HepG2 (cell line): ENCODE data around the gene FXR2. TPM values are rescaled to one million over a fixed set of nuclear protein-coding genes. Genes with fewer than 3 reads are reported as not detected.

Experiments used
- ESRRA ChIP-seq: sonication (generic); formaldehyde crosslinking; IDR thresholded peaks from 2 replicates; pipeline ENCODE4 v1.5.1; 2020; ENCODE audit warnings: mild to moderate bottlenecking, low read depth, missing genetic modification reagents
- GABPA ChIP-seq, 2 experiments: IDR thresholded peaks; 2 replicates each; pipeline ENCODE4 v1.6.1; 2011 to 2016; ENCODE audit warnings: low read depth in 2 of 2, low read length in 1 of 2, missing biosample characterization in 1 of 2, missing genetic modification characterization in 1 of 2
- GMEB1 ChIP-seq: sonication (generic); formaldehyde crosslinking; IDR thresholded peaks from 2 replicates; pipeline ENCODE4 v1.5.1; 2020; ENCODE audit warnings: missing genetic modification reagents, mild to moderate bottlenecking, borderline replicate concordance
- NFYC ChIP-seq: IDR thresholded peaks from 2 replicates; pipeline ENCODE4 v1.6.1; 2016; ENCODE audit warnings: missing genetic modification reagents, missing compliant biosample characterization
- SIX1 ChIP-seq: sonication (generic); formaldehyde crosslinking; IDR thresholded peaks from 2 replicates; pipeline ENCODE4 v1.4.0; 2020; ENCODE audit warnings: missing genetic modification reagents, borderline replicate concordance
- SP4 ChIP-seq: sonication (generic); formaldehyde crosslinking; IDR thresholded peaks from 2 replicates; pipeline ENCODE4 v1.8.1; 2023; ENCODE audit warnings: mild to moderate bottlenecking, missing genetic modification reagents
- STAG1 ChIP-seq: sonication (generic); formaldehyde crosslinking; IDR thresholded peaks from 2 replicates; pipeline ENCODE4 v1.4.0; 2020; ENCODE audit warnings: missing genetic modification reagents
- SUZ12 ChIP-seq: fragments of 150-350 bp; IDR thresholded peaks from 2 replicates; pipeline ENCODE4 v1.6.1; 2014; ENCODE audit warnings: low read depth, low read length
- TSC22D2 ChIP-seq: sonication (generic); formaldehyde crosslinking; IDR thresholded peaks from 2 replicates; pipeline ENCODE4 v1.5.1; 2020; ENCODE audit warnings: missing genetic modification reagents, mild to moderate bottlenecking, borderline replicate concordance
- ZBTB25 ChIP-seq: IDR thresholded peaks from 2 replicates; pipeline ENCODE4 v1.6.1; 2018; ENCODE audit warnings: missing genetic modification reagents
- ZBTB38 ChIP-seq: sonication (generic); formaldehyde crosslinking; IDR thresholded peaks from 2 replicates; pipeline ENCODE4 v1.5.1; 2020; ENCODE audit warnings: mild to moderate bottlenecking, missing genetic modification reagents
- ZHX1 ChIP-seq: sonication (generic); formaldehyde crosslinking; IDR thresholded peaks from 2 replicates; pipeline ENCODE4 v1.8.1; 2022; ENCODE audit warnings: low read depth, mild to moderate bottlenecking, missing genetic modification reagents
- ZNF549 ChIP-seq: sonication (generic); formaldehyde crosslinking; IDR thresholded peaks from 2 replicates; pipeline ENCODE4 v1.5.0; 2020; ENCODE audit warnings: missing genetic modification reagents
- ZNF619 ChIP-seq: sonication (generic); formaldehyde crosslinking; IDR thresholded peaks from 2 replicates; pipeline ENCODE4 v1.4.0; 2020; ENCODE audit warnings: mild to moderate bottlenecking, missing genetic modification reagents
- ZNF652 ChIP-seq: IDR thresholded peaks from 2 replicates; pipeline ENCODE4 v1.6.1; 2016; ENCODE audit warnings: low read depth, borderline replicate concordance
- ZNF687 ChIP-seq: sonication (generic); formaldehyde crosslinking; IDR thresholded peaks from 2 replicates; pipeline ENCODE4 v1.5.1; 2020; ENCODE audit warnings: mild to moderate bottlenecking, missing genetic modification reagents, moderate library complexity
- ZNF775 ChIP-seq: sonication (generic); formaldehyde crosslinking; IDR thresholded peaks from 2 replicates; pipeline ENCODE4 v1.4.0; 2020; ENCODE audit warnings: missing genetic modification reagents, mild to moderate bottlenecking, moderate library complexity, borderline replicate concordance
- ZNF780A ChIP-seq: sonication (generic); formaldehyde crosslinking; IDR thresholded peaks from 2 replicates; pipeline ENCODE4 v1.8.0; 2022; ENCODE audit warnings: mild to moderate bottlenecking, missing genetic modification reagents, moderate library complexity
- ZSCAN20 ChIP-seq: sonication (generic); formaldehyde crosslinking; IDR thresholded peaks from 2 replicates; pipeline ENCODE4 v1.4.0; 2020; ENCODE audit warnings: missing genetic modification reagents, mild to moderate bottlenecking, borderline replicate concordance
- polyA plus RNA-seq, 8 experiments: library from polyadenylated mRNA; depleted of rRNA in 3 of 8; stranded (reverse) in 7 of 8; unstranded in 1 of 8; fragments of >200 nt; fragmentation: Illumina TruSeq in 4 of 8; extraction: Trizol in 4 of 8; gene quantifications; 2 replicates each; pipeline versions ENCODE4 v1.2.1 to v1.2.3, GENCODE V29; 2011 to 2016; ENCODE audit warnings: low read depth in 4 of 8, missing spikeins in 1 of 8, mixed read lengths in 1 of 8; ENCODE audit not compliant: insufficient read depth in 1 of 8
- total RNA-seq, 5 experiments: library from RNA; depleted of rRNA; stranded (reverse); fragments of >200 nt; fragmentation: Illumina TruSeq; extraction: Trizol; gene quantifications; 2 replicates each; pipeline ENCODE4 v1.2.3, GENCODE V29; 2016; ENCODE audit warnings: low read depth in 1 of 5

Gene FXR2
- total and polyA plus RNA-seq, 2 of the 13 experiments (the other 11 are each of a cell fraction or from before 2014, with no cell fraction given): 20.9 to 24.4 TPM

- TF ChIP-seq SIX1 (no peak), ZNF780A (CRISPR knock-in tag) (0 out of 2 replicates have a peak, but pooled peaks have one; percentile 87), ESRRA (CRISPR knock-in tag) (peak; percentile 64; the same call in 1 of the 2 replicates), SUZ12 (no peak), ZNF652 (CRISPR knock-in tag) (peak; percentile 11; the same call in 1 of the 2 replicates), GABPA (IDR thresholded peaks at IDR 0.05; ENCODE audit: low read depth, low read length) (no peak), GABPA (CRISPR knock-in tag; IDR thresholded peaks at IDR 0.05; ENCODE audit: low read depth) (peak; percentile 54), STAG1 (no peak), ZNF549 (no peak), ZNF687 (CRISPR knock-in tag) (peak; percentile 56), ZNF775 (no peak), ZBTB25 (CRISPR knock-in tag) (0 out of 2 replicates have a peak, but pooled peaks have one; percentile 15), ZBTB38 (CRISPR knock-in tag) (no peak), ZHX1 (CRISPR knock-in tag) (peak; percentile 22; the same call in 1 of the 2 replicates), SP4 (CRISPR knock-in tag) (peak; percentile 92; the same call in 1 of the 2 replicates), GMEB1 (CRISPR knock-in tag) (0 out of 2 replicates have a peak, but pooled peaks have one; percentile 70), ZNF619 (CRISPR knock-in tag) (no peak), TSC22D2 (peak; percentile 32; the same call in 1 of the 2 replicates), ZSCAN20 (no peak), NFYC (CRISPR knock-in tag) (peak; percentile 99)
Measured at GRCh38 chr17:7572588-7573323, 41.9 kb downstream of the FXR2 start (continued).
